Measurements from ENCODE around the gene CNKSR3. TPM values are rescaled to one million over a fixed set of nuclear protein-coding genes. Genes with fewer than 3 reads are reported as not detected.

CNKSR3 gene
- total RNA-seq, 6 experiments from 2014 or later, result 15.3 to 21.7 (median 18.7) TPM

GRCh38 chr6:154501578-154501868 lies 9.0 kb downstream of the CNKSR3 start:
- Mint-ChIP-seq H3K4me3 (no peak overlapping the region), H3K27me3 (ENCODE audit: insufficient read depth) (no peaks in the 10 kb centered on the region), H3K4me1 (ENCODE audit: low read depth) (peaks cover 18% of the 10 kb centered on the region)

GRCh38 chr6:154500769-154501577 lies 9.5 kb downstream of the CNKSR3 start:
- no peak for DNase-seq
- H3K27ac Mint-ChIP-seq, result peak overlapping the region; percentile 25; the same call in 1 of the 2 replicates
- TF ChIP-seq CTCF (IDR thresholded peaks at IDR 0.05), result peak; percentile 71
- H3K4me1 Mint-ChIP-seq (ENCODE audit: low read depth), result peaks cover 18% of the 10 kb centered on the region
- no peaks in the 10 kb centered on the region for H3K9me3 Mint-ChIP-seq
- H3K36me3 Mint-ChIP-seq (ENCODE audit: low read depth), result peaks cover 8% of the 10 kb centered on the region
- no peak overlapping the region for H3K4me3 Mint-ChIP-seq
- no peaks in the 10 kb centered on the region for H3K27me3 Mint-ChIP-seq (ENCODE audit: insufficient read depth)

More at GRCh38 chr6:154501578-154501868, 9.0 kb downstream of the CNKSR3 start:
- Mint-ChIP-seq H3K9me3 (no peaks in the 10 kb centered on the region), H3K36me3 (ENCODE audit: low read depth) (peaks cover 14% of the 10 kb centered on the region), H3K27ac (peak overlapping the region; percentile 25; the same call in 1 of the 2 replicates)
- DNase-seq, result no peak
- TF ChIP-seq CTCF (IDR thresholded peaks at IDR 0.05), result no peak

GRCh38 chr6:154499855-154500589 lies 10.5 kb downstream of the CNKSR3 start:
- H3K27me3 Mint-ChIP-seq (ENCODE audit: insufficient read depth), result no peaks in the 10 kb centered on the region
- H3K36me3 Mint-ChIP-seq (ENCODE audit: low read depth), result peaks cover 6% of the 10 kb centered on the region; the same call in 1 of the 2 replicates
- H3K27ac Mint-ChIP-seq, result no peak overlapping the region
- no peak overlapping the region for H3K4me3 Mint-ChIP-seq
- TF ChIP-seq CTCF (IDR thresholded peaks at IDR 0.05), result no peak
- H3K9me3 Mint-ChIP-seq, result no peaks in the 10 kb centered on the region
- DNase-seq, result no peak
- H3K4me1 Mint-ChIP-seq (ENCODE audit: low read depth), result peaks cover 18% of the 10 kb centered on the region

GRCh38 chr6:154498340-154498934 lies 12.0 kb downstream of the CNKSR3 start:
- no peak overlapping the region for H3K4me3 Mint-ChIP-seq
- no peak overlapping the region for H3K27ac Mint-ChIP-seq
- no peak for DNase-seq
- no peaks in the 10 kb centered on the region for H3K9me3 Mint-ChIP-seq
- no peak for TF ChIP-seq CTCF (IDR thresholded peaks at IDR 0.05)
- no peaks in the 10 kb centered on the region for H3K27me3 Mint-ChIP-seq (ENCODE audit: insufficient read depth)
- peaks cover 18% of the 10 kb centered on the region for H3K4me1 Mint-ChIP-seq (ENCODE audit: low read depth)
- peaks cover 6% of the 10 kb centered on the region; the same call in 1 of the 2 replicates for H3K36me3 Mint-ChIP-seq (ENCODE audit: low read depth)

GRCh38 chr6:154496793-154497517 lies 13.5 kb downstream of the CNKSR3 start:
- no peaks in the 10 kb centered on the region for H3K9me3 Mint-ChIP-seq
- no peak overlapping the region for H3K4me3 Mint-ChIP-seq
- H3K36me3 Mint-ChIP-seq (ENCODE audit: low read depth), result no peaks in the 10 kb centered on the region
- no peaks in the 10 kb centered on the region for H3K27me3 Mint-ChIP-seq (ENCODE audit: insufficient read depth)
- no peak overlapping the region for H3K27ac Mint-ChIP-seq
- no peak for TF ChIP-seq CTCF (IDR thresholded peaks at IDR 0.05)
- peaks cover 13% of the 10 kb centered on the region for H3K4me1 Mint-ChIP-seq (ENCODE audit: low read depth)
- DNase-seq, result no peak
